ENCODE measurements around the gene ADRA2C.
"Not testable (repeated sequence)": the region's sequence is repeated elsewhere in the genome, so short reads cannot be mapped to it uniquely, and the experiment has no call there.

Gene ADRA2C

GRCh38 chr4:3803946-3804345 is 37.8 kb downstream of the ADRA2C start:
- intact Hi-C loops (cut with DNase I) = no loop called here
- no peak for DNase-seq

GRCh38 chr4:3805026-3805425 is 38.8 kb downstream of the ADRA2C start:
- DNase-seq = no peak
- intact Hi-C loops (cut with DNase I) = no loop called here

DNA sequence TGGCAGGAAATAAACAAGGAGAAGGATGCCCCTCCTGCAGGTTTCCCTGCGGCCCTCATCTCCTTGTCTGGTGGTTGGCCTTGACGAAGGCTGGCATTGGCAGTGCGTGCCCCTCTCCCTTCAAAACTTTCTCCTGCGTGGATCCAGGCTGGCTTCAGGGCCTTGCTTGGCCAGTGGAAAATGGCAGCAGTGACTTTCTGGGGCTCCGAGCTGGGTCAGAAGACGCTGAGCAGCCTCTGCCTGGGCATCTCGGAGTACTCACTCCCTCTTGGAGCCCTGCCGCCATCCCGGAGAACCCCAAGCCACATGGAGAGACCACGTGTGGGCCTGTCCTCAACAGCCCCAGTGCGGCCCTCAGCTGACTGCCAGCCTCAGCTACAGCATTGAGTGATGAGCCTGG is 39.5 kb downstream of the ADRA2C start:
- DNase-seq = no peak
- intact Hi-C loops (cut with DNase I) = no loop called here

- no peak for DNase-seq
- intact Hi-C loops (cut with DNase I) = no loop called here
These were observed 41.1 kb downstream of the ADRA2C start for GRCh38 chr4:3807311-3807710.

GRCh38 chr4:3807822-3808496 is 41.8 kb downstream of the ADRA2C start:
- peak in 16 of 42 donors; percentile 19 to 71 (median 50) for DNase-seq
- intact Hi-C loops (cut with DNase I) = no loop called here

- intact Hi-C loops (cut with DNase I) = no loop called here
- DNase-seq = peak in 1 of 42 donors; percentile 18
These were observed 42.4 kb downstream of the ADRA2C start for GRCh38 chr4:3808597-3808996.

DNA sequence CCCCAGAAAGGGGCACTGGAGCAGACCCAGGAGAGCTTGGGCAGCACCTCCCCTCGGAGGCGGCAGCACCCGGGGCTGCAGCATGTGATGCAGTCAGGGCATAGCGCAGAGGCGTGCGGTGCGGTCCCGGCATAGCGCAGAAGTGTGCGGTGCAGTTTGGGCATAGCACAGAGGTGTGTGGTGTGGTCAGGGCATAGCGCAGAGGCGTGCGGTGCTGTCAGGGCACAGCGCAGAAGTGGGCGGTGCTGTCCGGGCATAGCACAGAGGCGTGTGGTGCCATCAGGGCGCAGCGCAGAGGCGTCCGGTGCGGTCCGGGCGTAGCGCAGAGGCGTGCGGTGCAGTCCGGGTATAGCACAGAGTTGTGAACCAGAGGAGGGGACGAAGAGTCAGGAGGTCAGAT is 42.8 kb downstream of the ADRA2C start:
- no peak for DNase-seq
- intact Hi-C loops (cut with DNase I) = no loop called here

DNA sequence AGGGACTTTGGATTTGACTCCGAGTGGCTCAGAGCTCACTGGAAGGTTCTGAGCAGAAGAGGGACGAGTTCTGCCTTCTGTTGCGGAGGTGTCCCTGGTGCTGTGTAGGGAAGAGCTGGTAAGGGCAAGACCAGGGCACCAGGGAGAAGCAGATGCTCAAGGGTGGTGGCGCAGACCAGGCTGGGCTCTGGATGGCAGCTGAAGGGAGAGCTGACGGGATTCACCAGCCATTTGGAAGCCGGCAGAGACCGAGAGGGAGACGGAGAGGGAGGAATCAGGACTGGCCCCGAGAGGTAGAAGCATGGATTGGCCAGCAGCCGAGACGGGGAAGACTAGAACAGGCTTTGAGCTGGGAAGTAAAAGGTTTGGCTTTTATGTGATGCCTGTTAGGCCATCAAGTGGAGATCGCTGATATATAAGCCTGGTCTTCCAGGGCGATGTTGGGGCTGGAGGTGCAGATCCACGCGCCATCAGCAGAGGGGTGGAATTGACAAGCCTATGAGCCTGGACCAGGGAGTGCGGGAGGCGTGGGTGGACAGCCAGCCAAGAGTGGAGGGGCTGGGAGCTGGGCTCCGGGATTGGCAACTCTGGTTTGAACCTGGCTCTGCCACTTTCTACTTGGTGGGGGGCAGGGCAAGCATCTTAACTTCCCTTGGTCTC is 43.4 kb downstream of the ADRA2C start:
- intact Hi-C loops (cut with DNase I) = no loop called here
- no peak for DNase-seq

GRCh38 chr4:3810111-3810680 is 44.0 kb downstream of the ADRA2C start:
- intact Hi-C loops (cut with DNase I) = no loop called here
- DNase-seq = no peak

- intact Hi-C loops (cut with DNase I) = no loop called here
- DNase-seq = no peak
These were observed 44.8 kb downstream of the ADRA2C start for GRCh38 chr4:3810796-3811485.

- intact Hi-C loops (cut with DNase I) = no loop called here
- no peak for DNase-seq
These were observed 45.4 kb downstream of the ADRA2C start for GRCh38 chr4:3811621-3812020.

- intact Hi-C loops (cut with DNase I) = no loop called here
- no peak for DNase-seq
These were observed 46.2 kb downstream of the ADRA2C start for GRCh38 chr4:3812211-3812934.

DNA sequence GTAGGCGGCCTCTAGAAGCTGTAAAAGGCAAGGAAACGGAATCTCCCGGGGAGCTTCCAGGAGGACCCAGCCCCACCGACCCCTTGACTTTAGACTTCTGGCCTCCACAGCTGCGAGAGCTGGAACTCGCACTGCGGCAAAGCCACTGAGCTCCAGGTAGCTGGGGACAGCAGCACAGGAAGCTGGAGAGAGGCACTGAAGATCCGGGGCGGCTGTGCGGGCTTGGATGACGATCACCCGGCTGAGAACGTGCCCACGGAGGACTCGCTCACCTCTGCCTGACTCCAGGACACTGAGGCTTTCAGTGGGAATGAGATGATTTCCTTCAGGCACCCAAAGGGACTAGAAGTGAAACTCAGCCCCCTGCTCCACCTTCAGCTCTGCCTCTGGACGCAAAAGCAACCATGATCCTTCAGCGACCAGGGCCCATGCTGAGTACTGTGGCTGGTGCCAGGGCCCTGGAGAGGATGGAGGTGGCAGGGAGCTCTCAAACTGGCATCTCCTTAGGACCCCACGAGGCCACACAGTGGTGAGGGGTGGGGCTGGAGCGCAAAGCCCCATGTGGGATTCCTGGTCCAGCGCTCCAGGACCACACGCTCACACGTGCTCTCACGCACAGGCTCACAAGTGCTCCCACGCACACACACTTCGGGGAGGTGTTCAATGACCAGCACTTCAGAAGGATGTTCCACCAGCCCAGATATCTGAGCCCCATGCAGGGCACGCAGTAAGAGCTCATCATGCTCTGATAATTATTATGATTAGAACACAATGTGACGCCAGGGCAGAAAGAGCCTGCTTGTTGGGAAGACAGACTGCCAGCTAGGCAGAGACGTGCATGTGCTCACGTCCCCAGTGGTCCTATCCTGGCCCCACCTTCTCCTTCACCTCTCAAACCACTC is 47.2 kb downstream of the ADRA2C start:
- intact Hi-C loops (cut with DNase I) = no loop called here

DNA sequence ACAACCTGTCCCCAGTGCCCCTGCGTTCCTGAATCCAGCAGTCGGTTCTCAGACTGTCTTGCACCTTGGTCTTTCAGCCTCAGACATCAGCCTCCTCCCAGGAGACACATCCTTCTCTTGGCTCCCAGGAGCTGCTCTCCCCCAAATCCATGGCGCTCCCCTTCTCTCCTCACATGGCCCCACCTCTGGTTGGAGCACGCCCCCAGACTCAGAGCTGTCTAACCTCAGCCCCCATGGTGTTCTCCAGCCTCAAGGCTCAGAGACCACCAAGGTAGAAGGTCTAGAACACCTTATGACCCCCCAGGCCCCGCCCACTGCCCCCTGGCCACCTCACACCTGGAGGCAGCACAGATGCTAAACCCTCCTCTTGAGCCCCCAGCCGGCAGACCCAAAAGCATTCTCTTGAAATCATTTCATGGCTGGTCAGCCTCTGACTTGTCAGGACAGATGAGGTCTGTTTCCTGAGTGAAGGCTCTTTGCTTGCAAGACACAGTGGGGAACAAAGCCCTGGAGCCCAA is 47.9 kb downstream of the ADRA2C start:
- intact Hi-C loops (cut with DNase I) = no loop called here

More for the DNA sequence above, 47.2 kb downstream of the ADRA2C start:
- DNase-seq = no peak

DNA sequence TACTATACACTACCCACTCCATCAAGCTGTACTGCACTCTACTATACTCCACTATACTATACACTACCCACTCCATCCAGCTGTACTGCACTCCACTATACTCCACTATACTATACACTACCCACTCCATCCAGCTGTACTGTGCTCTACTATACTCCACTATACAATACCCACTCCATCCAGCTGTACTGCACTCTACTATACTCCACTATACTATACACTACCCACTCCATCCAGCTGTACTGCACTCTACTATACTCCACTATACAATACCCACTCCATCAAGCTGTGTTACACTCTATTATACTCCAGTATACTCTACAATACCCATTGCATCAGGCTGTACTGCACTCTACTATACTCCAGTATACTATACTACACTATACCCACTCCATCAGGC is 48.7 kb downstream of the ADRA2C start:
- DNase-seq; intact Hi-C loops (cut with DNase I): not testable (repeated sequence)

More for the DNA sequence above, 47.9 kb downstream of the ADRA2C start:
- no peak for DNase-seq

DNA sequence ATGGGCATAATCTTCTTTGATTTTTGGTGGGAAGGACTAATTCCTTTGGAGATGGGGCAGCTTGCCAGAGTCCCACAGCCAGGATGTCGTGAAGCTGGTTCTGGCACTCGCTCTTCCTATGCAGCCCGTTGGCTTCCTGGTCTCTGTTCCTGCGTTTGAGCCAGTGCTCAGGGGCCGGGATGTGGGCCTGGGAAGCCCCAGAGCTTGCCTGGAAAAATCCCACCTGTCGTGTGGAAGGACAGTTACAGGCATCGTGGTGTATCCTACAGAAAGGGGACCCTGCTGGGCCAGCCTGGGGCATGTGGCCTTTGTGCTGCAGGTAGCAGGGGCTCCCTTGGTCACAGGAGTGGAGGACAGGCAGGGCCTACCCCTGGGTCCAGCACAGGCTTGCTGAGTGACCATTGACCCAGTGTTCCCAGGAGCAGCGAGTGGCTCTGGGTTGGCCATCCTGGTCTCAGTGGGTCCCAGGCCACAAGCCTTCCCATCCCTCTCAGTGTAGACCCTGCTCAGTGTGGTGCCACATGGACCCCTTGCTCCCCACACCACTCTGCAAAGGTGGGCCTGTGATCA is 50.2 kb downstream of the ADRA2C start:
- intact Hi-C loops (cut with DNase I) = no loop called here
- DNase-seq = no peak

- intact Hi-C loops (cut with DNase I) = no loop called here
- no peak for DNase-seq
These were observed 51.1 kb downstream of the ADRA2C start for GRCh38 chr4:3816983-3817960.

Data from head of caudate nucleus (tissue), 42 donors.